BE2C (cell line): ENCODE results near the gene TBCEL.

ENCODE experiments used
- DNase-seq: peaks from one replicate; pipeline ENCODE4 v3.0.0-alpha.2; 2020
- H3K27me3 ChIP-seq: fragments of 250-450 bp; sonication (Bioruptor Pico); 2 replicates; pipeline ENCODE4 v1.5.1; 2020; ENCODE audit warnings: mild to moderate bottlenecking
- H3K36me3 ChIP-seq: fragments of 250-450 bp; sonication (Bioruptor Pico); 2 replicates; pipeline ENCODE4 v1.5.1; 2020; ENCODE audit warnings: mild to moderate bottlenecking
- H3K4me1 ChIP-seq: fragments of 250-450 bp; sonication (Bioruptor Pico); 2 replicates; pipeline ENCODE4 v1.5.1; 2020
- H3K4me3 ChIP-seq: 2 replicates; pipeline ENCODE4 v1.5.1; 2011; ENCODE audit warnings: low read depth, low read length
- H3K9me3 ChIP-seq: fragments of 250-450 bp; sonication (Bioruptor Pico); 2 replicates; pipeline ENCODE4 v1.5.1; 2020
- TF ChIP-seq, protein P1 (sequence below): IDR thresholded peaks from 2 replicates; pipeline ENCODE4 v1.5.1; 2012; ENCODE audit warnings: mild to moderate bottlenecking, low read depth, low read length

Gene TBCEL

DNA sequence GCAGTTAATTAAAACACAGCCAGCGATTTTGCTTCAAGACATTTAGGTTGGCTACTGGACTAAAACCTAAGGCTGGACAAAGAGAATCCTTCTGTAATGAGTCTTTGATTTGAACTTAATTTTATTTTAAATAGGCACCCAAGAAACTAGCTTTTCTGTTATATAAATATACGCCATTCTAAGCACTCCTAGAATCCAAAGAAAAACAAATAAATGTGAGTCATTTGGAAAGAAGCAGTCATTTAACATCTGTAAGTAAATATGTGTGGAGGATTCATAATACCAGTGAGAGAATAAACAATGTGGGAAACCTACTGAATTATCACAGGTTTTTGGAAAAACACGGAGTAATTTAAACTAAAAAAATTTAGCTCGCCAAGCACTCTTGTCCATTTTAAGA is 76.0 kb downstream of the TBCEL start:
- H3K36me3 ChIP-seq = no peaks in the 10 kb centered on the region
- TF ChIP-seq, protein P1, sequence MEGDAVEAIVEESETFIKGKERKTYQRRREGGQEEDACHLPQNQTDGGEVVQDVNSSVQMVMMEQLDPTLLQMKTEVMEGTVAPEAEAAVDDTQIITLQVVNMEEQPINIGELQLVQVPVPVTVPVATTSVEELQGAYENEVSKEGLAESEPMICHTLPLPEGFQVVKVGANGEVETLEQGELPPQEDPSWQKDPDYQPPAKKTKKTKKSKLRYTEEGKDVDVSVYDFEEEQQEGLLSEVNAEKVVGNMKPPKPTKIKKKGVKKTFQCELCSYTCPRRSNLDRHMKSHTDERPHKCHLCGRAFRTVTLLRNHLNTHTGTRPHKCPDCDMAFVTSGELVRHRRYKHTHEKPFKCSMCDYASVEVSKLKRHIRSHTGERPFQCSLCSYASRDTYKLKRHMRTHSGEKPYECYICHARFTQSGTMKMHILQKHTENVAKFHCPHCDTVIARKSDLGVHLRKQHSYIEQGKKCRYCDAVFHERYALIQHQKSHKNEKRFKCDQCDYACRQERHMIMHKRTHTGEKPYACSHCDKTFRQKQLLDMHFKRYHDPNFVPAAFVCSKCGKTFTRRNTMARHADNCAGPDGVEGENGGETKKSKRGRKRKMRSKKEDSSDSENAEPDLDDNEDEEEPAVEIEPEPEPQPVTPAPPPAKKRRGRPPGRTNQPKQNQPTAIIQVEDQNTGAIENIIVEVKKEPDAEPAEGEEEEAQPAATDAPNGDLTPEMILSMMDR = no peak
- H3K9me3 ChIP-seq = no peaks in the 10 kb centered on the region
- DNase-seq = no peak
- H3K27me3 ChIP-seq = no peaks in the 10 kb centered on the region
- H3K4me3 ChIP-seq = no peak overlapping the region
- no peaks in the 10 kb centered on the region for H3K4me1 ChIP-seq

DNA sequence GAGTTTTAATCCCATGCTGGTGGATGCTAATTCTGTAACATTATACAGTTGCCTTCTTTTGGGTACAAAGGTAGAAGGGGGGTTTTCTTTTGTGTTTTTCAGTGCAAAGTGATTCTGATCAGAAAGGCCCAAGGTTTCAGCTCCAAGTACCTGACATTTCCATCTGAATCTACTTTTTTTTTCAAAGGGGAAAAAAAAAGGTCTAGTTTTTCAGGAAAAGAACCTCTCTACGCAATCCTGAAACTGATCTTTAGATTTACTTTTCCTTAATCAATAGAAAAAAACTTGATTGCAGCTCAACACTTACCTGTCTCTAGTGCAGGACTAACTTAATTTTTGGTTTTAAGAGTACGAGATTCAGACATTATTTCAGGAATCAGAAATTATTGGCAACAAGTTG is 77.0 kb downstream of the TBCEL start, which contains the start of gene TECTA:
TSS of gene TECTA (plus strand) at position 301 of the 400 bp plus-strand sequence. CDS start 1,423 bp downstream, outside the sequence.
- DNase-seq = no peak
- Histone ChIP-seq H3K27me3 (no peaks in the 10 kb centered on the region), H3K4me1 (no peaks in the 10 kb centered on the region), H3K36me3 (no peaks in the 10 kb centered on the region), H3K9me3 (no peaks in the 10 kb centered on the region), H3K4me3 (no peak within 1 kb of the TSS)
- TF ChIP-seq, protein P1 = no peak

DNA sequence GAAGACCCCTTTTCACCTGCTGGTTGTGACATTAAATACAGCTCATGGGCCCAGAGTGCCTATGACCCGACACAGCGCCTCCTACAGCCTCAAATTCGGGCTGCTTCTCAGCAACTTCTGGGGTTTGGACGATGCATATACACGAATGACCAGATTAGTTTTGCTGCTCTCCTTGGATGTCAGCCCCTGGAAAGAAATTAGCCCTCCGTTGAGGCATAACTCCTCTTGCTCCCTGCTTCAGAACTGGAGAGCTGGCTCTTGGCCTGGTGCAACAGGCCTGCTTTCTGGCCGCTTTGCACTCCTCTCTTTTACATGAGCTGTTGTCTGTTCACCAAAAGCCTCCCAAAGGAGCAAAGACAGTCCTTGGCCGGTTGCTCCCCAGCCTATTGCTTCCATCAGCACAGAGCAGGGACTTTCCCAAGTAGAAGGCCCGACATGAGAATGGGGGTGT is 80.4 kb downstream of the TBCEL start:
- DNase-seq = no peak
- no peaks in the 10 kb centered on the region for H3K36me3 ChIP-seq
- H3K4me1 ChIP-seq = no peaks in the 10 kb centered on the region
- TF ChIP-seq, protein P1 = peak; percentile 28; the same call in 1 of the 2 replicates
- no peak overlapping the region for H3K4me3 ChIP-seq
- H3K27me3 ChIP-seq = no peaks in the 10 kb centered on the region
- H3K9me3 ChIP-seq = no peaks in the 10 kb centered on the region

DNA sequence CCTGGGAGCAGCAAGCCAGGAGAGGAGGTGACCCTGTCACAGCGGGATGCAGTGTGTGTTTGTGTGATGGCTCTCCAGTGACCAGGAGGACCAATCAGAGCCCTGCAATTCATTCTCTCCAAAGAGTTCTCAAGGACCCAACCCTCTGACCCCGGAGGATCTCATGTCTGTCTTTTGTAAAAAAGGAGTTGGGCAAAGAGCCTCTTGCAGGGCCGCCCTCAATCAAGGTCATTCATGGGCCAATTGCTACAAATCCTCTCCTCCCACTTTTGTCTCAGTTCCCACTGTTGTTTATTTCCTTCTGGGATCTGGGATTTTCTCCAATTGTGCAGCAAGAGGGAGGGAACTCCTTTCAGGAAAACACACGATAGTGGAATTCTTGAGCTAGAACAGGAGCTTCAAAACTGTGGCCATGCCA is 81.2 kb downstream of the TBCEL start:
- Histone ChIP-seq H3K9me3 (no peaks in the 10 kb centered on the region), H3K36me3 (no peaks in the 10 kb centered on the region), H3K4me1 (no peaks in the 10 kb centered on the region), H3K27me3 (no peaks in the 10 kb centered on the region), H3K4me3 (no peak overlapping the region)
- no peak for DNase-seq
- TF ChIP-seq, protein P1 = no peak

DNA sequence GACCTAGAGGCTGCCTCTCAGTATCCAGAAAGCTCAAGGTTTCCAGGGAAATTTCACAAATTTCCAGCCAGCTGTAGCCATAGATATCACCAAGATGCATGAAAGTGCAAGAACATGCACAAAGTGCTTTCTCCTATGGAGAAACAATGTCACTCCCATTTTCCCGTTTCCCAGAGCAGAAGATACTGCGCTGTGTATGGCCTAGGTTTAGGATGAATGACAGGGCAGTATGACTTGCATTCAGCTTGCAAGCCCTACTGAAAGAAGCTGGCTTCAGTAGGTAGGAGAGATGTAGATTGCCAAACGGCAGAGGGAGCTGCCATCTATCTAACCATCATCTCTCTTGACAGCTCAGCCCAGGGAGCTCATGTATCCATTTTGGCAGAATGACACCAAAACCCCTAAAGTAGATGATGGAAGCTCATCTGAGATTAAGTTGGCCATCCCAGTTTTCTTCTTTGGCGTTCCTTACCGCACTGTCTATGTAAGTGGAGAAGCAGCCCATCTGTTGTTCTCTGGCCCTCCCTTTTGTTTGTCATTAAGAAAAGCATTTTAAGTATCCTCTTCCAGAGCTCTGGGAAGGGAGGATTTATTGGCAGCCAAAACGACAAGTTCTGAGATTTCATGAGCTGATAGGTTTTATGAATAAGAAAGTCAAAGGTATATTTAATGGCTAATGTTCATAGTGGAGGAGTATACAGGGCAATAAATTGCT is 81.7 kb downstream of the TBCEL start:
- DNase-seq = no peak
- no peaks in the 10 kb centered on the region for H3K27me3 ChIP-seq

DNA sequence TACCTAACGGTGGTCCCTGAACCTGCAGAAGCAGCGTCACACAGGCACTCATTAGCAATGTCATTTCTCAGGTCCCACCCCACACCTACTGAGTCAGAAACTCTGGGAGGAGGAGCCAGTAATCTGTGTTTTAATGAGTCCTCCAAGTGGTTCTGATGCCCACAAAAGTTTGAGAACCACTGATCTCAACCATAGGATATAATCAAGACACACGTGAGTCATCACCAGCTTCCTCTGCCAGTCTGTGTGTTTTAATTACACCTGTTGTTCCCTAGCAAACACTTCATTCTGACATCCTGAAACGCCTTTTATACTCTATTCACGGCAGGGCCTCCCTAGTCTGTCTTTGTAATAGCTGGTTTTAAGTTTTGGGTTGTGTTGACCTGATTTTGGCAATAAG is 82.9 kb downstream of the TBCEL start:
- H3K27me3 ChIP-seq = no peaks in the 10 kb centered on the region
- no peaks in the 10 kb centered on the region for H3K36me3 ChIP-seq
- no peak overlapping the region for H3K4me3 ChIP-seq
- TF ChIP-seq, protein P1 = no peak
- H3K4me1 ChIP-seq = no peaks in the 10 kb centered on the region
- DNase-seq = no peak
- H3K9me3 ChIP-seq = no peaks in the 10 kb centered on the region

More for the DNA sequence above, 81.7 kb downstream of the TBCEL start:
- Histone ChIP-seq H3K4me3 (no peak overlapping the region), H3K9me3 (no peaks in the 10 kb centered on the region), H3K4me1 (no peaks in the 10 kb centered on the region), H3K36me3 (no peaks in the 10 kb centered on the region)
- TF ChIP-seq, protein P1 = no peak
